Measurements from ENCODE around the gene SSBP2.

Gene SSBP2

GRCh38 chr5:81427566-81427965 is 323.3 kb downstream of the SSBP2 start:
- no peak overlapping the region for H3K4me3 ChIP-seq (ENCODE audit: low read depth, low read length)
- no peak for TF ChIP-seq CTCF (IDR thresholded peaks at IDR 0.05; ENCODE audit: low read depth, low read length)

GRCh38 chr5:81426359-81427030 is 324.4 kb downstream of the SSBP2 start:
- TF ChIP-seq CTCF (IDR thresholded peaks at IDR 0.05; ENCODE audit: low read depth, low read length): no peak
- no peak overlapping the region for H3K4me3 ChIP-seq (ENCODE audit: low read depth, low read length)

GRCh38 chr5:81425569-81425968 is 325.3 kb downstream of the SSBP2 start:
- H3K4me3 ChIP-seq (ENCODE audit: low read depth, low read length): no peak overlapping the region
- TF ChIP-seq CTCF (IDR thresholded peaks at IDR 0.05; ENCODE audit: low read depth, low read length): no peak

- TF ChIP-seq CTCF (IDR thresholded peaks at IDR 0.05; ENCODE audit: low read depth, low read length): no peak
- no peak overlapping the region for H3K4me3 ChIP-seq (ENCODE audit: low read depth, low read length)
Measured at GRCh38 chr5:81424728-81425127, 326.2 kb downstream of the SSBP2 start.

GRCh38 chr5:81422671-81423070 is 328.2 kb downstream of the SSBP2 start:
- TF ChIP-seq CTCF (IDR thresholded peaks at IDR 0.05; ENCODE audit: low read depth, low read length): no peak
- no peak overlapping the region for H3K4me3 ChIP-seq (ENCODE audit: low read depth, low read length)

GRCh38 chr5:81420039-81420667 is 330.7 kb downstream of the SSBP2 start:
- no peak overlapping the region for H3K4me3 ChIP-seq (ENCODE audit: low read depth, low read length)
- no peak for TF ChIP-seq CTCF (IDR thresholded peaks at IDR 0.05; ENCODE audit: low read depth, low read length)

- no peak for TF ChIP-seq CTCF (IDR thresholded peaks at IDR 0.05; ENCODE audit: low read depth, low read length)
- no peak overlapping the region for H3K4me3 ChIP-seq (ENCODE audit: low read depth, low read length)
Measured at GRCh38 chr5:81418606-81419005, 332.3 kb downstream of the SSBP2 start.

All from WI38 (cell line).